Muscle of arm (tissue), 12 donors: Measurements from ENCODE around the gene GPATCH8. TPM values are rescaled to one million over a fixed set of nuclear protein-coding genes. Genes with fewer than 3 reads are reported as not detected.

Experiments
- DNase-seq: peaks from one replicate; pipeline ENCODE4 v3.0.0-alpha.2; 2013
- polyA plus RNA-seq, 12 donors: library from polyadenylated mRNA; unstranded; fragments of 120-200 nt; gene quantifications; one replicate each; pipeline ENCODE4 v1.2.1, GENCODE V29; 2013; ENCODE audit not compliant: insufficient read length in 12 of 12

Gene GPATCH8
- polyA plus RNA-seq, 12 donors: 24.6 to 49.4 (median 34.6) TPM; not detected in 1

DNA sequence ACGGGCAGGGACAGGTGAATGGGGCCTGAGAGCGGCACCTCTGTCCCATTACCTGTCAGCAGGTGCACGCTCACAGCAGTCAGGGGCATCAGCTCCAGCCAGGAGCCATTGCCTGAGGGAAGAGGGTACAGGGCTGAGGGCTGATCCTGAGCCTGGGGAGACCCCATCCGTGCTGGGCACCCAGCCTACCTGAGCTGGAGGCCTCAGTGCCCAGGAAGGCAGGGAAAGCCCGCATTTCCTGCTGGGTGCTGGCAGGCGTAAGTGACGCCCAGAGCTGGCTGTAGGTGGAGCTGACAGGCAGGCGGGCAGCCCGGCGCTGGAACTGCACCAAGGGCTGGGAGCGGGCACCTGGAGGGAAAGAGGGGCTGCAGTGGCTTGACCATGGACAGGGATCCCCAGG, 147.0 kb downstream of the GPATCH8 start:
- no peak for DNase-seq

DNA sequence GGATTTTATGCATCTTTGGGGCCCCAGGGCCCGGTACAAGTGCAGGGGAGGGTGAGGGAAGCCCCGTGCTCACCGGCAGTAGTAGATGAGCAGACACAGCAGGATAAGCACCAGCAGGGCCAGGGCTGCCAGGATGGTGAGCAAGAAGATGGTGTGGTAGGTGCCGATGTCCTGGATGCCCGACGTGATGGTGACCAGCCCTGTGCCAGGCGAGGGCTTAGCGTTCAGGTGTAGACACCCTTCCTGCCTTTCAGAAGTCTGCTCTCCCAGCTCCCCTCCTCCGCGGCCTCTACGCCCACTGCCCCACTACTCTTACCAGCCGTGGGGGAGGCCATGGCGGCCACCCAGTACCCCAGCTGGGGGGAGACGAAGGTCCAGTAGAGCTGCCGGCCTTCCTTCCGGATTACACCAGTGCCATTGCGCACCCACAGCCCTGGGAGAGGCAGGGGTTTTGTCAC, 147.5 kb downstream of the GPATCH8 start:
- DNase-seq: no peak

DNA sequence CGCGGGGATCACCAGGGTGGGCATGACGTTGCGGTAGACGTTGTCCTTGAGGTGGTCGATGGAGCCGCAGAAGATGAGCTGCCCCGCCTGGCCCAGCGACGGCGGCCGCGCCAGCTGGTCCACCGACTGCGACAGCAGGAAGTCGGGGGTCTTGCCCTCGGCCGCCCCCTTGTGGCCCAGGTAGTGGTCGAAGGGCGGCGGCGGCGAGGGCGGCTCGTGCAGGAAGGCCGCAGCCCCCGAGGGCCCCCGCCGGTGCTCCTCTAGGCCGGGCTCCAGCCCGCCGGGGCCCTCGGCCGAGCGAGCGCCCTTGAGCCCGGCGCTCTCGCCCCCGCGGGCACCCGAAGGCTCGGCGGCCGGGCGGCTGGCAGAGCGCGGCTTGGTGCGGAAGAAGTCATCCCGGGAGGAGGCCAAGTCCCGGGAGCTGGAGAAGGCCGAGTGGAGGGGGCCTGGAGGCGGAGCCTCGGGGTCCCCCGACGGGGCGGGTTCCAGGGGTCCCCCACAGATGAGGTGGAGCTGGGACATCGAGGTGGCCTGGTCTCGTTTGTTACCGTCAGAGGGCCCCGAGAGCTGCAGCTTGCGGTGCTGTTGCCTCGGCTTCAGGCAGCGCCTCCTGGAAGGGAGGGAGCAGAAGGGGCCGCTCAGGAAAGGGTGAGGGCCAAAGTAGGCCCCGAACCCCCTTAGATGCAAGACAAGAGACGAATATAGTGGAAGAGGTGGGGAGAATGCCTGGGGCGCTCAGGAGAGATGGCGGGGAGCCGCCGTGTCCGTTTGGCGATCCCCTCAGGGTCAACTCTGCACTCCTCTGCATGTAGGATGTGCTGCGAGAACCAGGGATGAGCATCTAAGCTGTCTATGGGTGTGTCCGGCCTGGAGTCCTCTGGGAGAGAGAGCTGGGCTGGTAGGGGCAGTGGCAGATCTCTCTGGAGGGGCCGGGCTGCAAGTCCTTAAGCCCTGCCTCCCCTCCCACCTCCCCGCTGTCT, 148.3 kb downstream of the GPATCH8 start:
- no peak for DNase-seq

DNA sequence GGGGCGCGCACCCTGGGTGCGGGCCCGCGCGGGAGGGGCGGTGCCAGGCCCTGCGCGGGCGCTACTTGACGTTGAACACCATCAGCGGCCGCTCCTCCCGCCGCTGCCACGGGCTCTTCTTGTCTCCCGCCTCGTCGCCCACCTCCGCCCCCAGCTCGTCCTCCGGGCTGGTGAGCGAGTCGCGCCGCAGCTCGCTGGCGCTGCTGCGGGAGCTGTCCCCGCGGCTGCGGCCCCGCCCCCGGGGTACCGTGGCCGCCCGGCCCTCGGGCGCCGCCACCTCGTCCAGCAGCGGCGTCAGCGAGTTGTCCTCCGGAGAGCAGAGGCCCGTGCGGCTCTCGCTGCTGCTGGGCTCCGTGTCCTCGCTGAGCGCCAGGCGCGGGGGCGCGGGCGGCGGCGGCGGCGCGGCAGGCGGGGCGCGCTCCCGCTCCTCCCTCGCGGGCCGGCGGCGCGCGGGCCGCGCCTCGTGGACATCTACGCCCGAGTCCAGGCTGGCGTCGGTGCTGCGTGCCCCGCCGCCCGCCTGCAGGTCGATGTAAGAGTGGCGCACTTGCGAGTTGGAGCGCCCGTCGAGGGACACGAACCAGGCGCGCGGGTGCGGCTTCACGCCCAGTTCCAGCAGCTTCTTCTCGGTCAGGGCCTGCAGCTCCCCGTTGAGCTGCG, 149.4 kb downstream of the GPATCH8 start:
- DNase-seq: no peak

DNA sequence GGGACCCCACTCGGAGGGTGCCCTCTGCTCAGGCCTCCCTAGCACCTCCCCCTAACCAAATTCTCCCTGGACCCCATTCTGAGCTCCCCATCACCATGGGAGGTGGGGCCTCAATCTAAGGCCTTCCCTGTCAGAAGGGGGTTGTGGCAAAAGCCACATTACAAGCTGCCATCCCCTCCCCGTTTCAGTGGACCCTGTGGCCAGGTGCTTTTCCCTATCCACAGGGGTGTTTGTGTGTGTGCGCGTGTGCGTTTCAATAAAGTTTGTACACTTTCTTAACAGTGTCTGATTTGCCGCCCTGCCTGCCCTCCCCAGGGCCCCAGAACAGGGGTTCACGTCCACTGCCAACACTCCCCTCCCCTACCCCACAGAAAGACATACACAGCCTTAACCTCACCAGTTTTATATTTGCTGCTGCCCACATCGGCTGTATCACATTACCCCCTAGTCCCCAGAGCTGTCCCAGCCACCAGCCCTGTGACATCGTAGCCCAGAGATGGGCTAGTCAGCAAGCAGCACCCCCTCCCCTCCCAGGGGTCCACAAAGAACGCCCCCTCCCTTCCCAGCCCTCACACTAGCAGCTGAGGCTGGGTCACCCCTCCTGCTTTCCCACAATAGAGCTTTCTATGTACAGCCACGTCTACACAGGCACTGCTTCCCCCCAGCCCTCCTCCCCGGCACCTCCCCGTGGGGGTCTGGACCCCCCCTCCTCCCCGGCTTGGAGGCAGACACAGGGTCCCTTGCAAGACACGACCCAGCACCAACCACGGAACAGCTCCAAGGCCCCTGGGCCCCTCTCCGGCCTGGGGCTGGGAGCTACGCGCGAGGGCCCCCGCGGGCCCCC, 150.2 kb downstream of the GPATCH8 start:
- DNase-seq: no peak

DNA sequence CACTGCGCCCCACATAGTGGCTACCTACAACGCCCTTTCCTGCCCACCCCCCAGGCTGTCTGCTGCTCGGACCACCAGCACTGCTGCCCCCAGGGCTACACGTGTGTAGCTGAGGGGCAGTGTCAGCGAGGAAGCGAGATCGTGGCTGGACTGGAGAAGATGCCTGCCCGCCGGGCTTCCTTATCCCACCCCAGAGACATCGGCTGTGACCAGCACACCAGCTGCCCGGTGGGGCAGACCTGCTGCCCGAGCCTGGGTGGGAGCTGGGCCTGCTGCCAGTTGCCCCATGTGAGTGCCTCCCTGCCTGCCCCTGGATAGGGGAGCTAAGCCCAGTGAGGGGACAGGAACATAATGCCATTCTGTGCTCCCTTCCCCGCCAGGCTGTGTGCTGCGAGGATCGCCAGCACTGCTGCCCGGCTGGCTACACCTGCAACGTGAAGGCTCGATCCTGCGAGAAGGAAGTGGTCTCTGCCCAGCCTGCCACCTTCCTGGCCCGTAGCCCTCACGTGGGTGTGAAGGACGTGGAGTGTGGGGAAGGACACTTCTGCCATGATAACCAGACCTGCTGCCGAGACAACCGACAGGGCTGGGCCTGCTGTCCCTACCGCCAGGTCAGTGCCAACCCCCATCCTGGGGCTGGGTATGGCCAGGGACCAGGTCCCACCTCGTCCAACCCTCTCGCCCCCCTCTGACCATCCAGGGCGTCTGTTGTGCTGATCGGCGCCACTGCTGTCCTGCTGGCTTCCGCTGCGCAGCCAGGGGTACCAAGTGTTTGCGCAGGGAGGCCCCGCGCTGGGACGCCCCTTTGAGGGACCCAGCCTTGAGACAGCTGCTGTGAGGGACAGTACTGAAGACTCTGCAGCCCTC, 151.0 kb downstream of the GPATCH8 start:
- DNase-seq: no peak

DNA sequence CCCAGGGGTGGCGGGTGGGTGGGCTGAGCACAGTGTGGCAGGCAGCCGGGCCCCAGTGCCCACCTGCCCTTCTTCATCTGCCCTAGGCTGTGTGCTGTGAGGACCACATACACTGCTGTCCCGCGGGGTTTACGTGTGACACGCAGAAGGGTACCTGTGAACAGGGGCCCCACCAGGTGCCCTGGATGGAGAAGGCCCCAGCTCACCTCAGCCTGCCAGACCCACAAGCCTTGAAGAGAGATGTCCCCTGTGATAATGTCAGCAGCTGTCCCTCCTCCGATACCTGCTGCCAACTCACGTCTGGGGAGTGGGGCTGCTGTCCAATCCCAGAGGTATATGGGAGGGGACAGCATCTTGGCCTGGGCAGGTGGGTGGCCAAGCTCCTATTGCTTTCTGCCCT, 151.7 kb downstream of the GPATCH8 start:
- no peak for DNase-seq

DNA sequence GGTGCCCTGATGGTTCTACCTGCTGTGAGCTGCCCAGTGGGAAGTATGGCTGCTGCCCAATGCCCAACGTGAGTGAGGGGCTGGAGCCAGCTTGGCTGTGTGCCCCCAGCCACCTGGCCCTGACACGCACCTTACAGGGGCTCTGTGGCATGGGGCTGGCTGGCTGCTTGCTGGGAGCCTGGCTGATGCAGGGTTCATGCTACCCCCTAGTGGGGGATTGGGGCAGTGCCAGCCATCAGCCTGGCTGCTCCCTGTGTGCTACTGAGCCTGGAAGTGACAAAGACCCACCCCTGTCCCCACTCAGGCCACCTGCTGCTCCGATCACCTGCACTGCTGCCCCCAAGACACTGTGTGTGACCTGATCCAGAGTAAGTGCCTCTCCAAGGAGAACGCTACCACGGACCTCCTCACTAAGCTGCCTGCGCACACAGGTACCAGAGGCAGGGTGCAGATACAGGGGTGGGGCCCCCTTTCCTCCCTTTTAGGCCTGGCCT, 152.4 kb downstream of the GPATCH8 start:
- DNase-seq: no peak

DNA sequence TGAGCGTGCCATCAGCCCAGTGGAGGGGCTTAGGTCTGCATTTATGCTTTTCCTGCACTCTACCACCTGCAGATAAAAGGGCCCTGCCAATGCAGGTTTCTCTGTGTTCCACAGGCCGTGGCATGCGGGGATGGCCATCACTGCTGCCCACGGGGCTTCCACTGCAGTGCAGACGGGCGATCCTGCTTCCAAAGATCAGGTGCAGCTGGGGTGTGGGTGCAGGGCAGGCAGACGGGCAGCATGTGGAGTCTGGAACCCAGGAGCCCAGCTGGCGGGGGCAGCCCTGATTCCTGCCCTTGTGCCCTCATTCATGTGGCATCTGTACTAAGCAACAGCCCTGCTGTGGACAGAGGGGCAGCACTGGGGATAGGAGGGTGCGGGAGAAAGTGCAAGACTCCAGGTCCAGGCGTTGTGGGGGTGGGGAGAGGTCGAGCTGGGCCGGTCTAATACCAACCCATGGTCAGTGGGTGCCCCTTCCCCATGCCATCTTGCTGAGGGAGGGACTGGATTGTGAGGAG, 153.6 kb downstream of the GPATCH8 start:
- no peak for DNase-seq

DNA sequence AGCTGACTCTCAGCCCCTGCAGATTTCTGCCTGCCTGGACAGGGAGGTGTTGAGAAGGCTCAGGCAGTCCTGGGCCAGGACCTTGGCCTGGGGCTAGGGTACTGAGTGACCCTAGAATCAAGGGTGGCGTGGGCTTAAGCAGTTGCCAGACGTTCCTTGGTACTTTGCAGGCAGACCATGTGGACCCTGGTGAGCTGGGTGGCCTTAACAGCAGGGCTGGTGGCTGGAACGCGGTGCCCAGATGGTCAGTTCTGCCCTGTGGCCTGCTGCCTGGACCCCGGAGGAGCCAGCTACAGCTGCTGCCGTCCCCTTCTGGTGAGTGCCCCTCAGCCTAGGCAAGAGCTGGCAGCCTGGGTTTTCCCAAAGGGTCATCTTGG, 154.2 kb downstream of the GPATCH8 start:
- DNase-seq: no peak

DNA sequence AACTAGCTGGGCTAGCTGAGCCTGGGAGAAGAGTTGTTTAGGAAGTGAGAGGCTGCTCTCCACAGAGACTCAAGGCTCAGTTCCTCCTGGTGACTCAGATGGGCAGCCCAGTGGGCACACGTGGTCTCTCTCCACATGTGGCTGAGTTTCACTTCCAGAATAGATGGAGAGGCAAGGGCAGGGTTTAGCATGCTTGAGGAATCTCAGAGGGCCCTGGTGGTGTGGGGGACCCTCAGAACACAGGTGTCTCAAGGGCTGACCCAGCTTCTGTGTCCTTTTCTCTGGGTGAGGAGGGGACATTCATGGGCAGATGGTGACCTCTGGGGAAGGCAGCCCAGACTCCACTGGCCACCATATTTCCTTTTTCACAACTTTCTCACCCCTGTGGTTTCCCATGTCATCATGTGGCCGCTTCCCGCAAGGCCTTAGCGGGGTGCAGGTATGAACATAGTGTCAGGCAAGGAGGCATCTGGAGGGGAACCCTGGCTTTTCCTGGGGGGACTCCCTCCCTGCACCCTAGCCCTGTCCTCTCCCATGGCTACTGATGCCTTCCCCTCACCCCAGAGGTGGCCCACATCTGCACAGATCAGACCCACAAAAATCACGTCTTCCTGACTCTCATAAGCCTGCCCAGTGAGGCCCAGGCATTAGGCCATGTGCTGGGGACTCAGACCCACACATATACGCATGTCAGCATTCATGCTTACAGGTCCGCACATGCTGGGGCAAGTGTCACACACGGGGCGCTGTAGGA, 154.8 kb downstream of the GPATCH8 start:
- DNase-seq: no peak

Other genes starting within 250 kb of the GPATCH8 start
- 10 to 100 TPM in 5 of 12 donors, 1 to 10 TPM in 6, not detected in 1; 3.7 to 36.3 (median 7.8) TPM for gene SLC4A1, start 235.3 kb downstream of the GPATCH8 start, polyA plus RNA-seq
- gene RUNDC3A, start 194.8 kb downstream of the GPATCH8 start, polyA plus RNA-seq: 10 to 100 TPM in 1 of 12 donors, 1 to 10 TPM in 5, under 1 TPM in 4, not detected in 2; 0.72 to 14.2 (median 1.7) TPM
- 100 to 1,000 TPM in 1 of 12 donors, 10 to 100 TPM in 10, not detected in 1; 37.8 to 110 (median 57.4) TPM for gene SLC25A39, start 178.6 kb downstream of the GPATCH8 start, polyA plus RNA-seq
- gene GRN, start 158.1 kb downstream of the GPATCH8 start, polyA plus RNA-seq: 100 to 1,000 TPM in 11 of 12 donors, not detected in 1; 147 to 278 (median 178) TPM
- 100 to 1,000 TPM in 1 of 12 donors, 10 to 100 TPM in 10, not detected in 1; 34.7 to 120 (median 69.4) TPM for gene FAM171A2, start 139.6 kb downstream of the GPATCH8 start, polyA plus RNA-seq
- gene ITGA2B, start 113.8 kb downstream of the GPATCH8 start, polyA plus RNA-seq: 1 to 10 TPM in 10 of 12 donors, not detected in 2; 1.2 to 3.0 (median 2.5) TPM
- 10 to 100 TPM in 11 of 12 donors, not detected in 1; 10.2 to 19.2 (median 14.8) TPM for gene FZD2, start 54.1 kb upstream of the GPATCH8 start, polyA plus RNA-seq
- 1 to 10 TPM in 7 of 12 donors, under 1 TPM in 3, not detected in 2; 0.67 to 2.0 (median 1.3) TPM for gene MEIOC, start 153.1 kb upstream of the GPATCH8 start, polyA plus RNA-seq
- gene CCDC43, start 186.4 kb upstream of the GPATCH8 start, polyA plus RNA-seq: 10 to 100 TPM in 11 of 12 donors, not detected in 1; 29.0 to 41.6 (median 33.8) TPM
- 10 to 100 TPM in 4 of 12 donors, 1 to 10 TPM in 7, not detected in 1; 5.5 to 18.5 (median 7.1) TPM for gene DBF4B, start 205.3 kb upstream of the GPATCH8 start, polyA plus RNA-seq